H9 (cell line): ENCODE measurements around the gene RNF111. TPM values are rescaled to one million over a fixed set of nuclear protein-coding genes. Genes with fewer than 3 reads are reported as not detected.
A peak's percentile ranks its signal among the peaks of the same experiment; 100 is the strongest.

ENCODE experiments used
- DNase-seq: peaks from one replicate; pipeline ENCODE4 v3.0.0-alpha.2; 2017
- H2AFZ ChIP-seq: one replicate; pipeline ENCODE4 v1.6.1; 2013; ENCODE audit warnings: mild to moderate bottlenecking, low read length, control low read depth, moderate library complexity
- H2AK5ac ChIP-seq: 2 replicates; pipeline ENCODE4 v1.6.1; 2013; ENCODE audit warnings: low read length, control low read depth, mixed read lengths; ENCODE audit not compliant: insufficient read length
- H2BK120ac ChIP-seq: one replicate; pipeline ENCODE4 v1.6.1; 2013; ENCODE audit warnings: low read depth, mild to moderate bottlenecking, low read length, control low read depth, inconsistent platforms; ENCODE audit not compliant: poor library complexity, severe bottlenecking
- H2BK12ac ChIP-seq: 2 replicates; pipeline ENCODE4 v1.6.1; 2013; ENCODE audit warnings: low read length, control low read depth, mixed read lengths, low read depth; ENCODE audit not compliant: insufficient read length
- H2BK15ac ChIP-seq: 2 replicates; pipeline ENCODE4 v1.6.1; 2013; ENCODE audit warnings: low read depth, low read length, control low read depth
- H2BK20ac ChIP-seq: one replicate; pipeline ENCODE4 v1.6.1; 2013; ENCODE audit warnings: low read depth, mild to moderate bottlenecking, low read length, control low read depth, inconsistent platforms; ENCODE audit not compliant: poor library complexity, severe bottlenecking
- H2BK5ac ChIP-seq: 2 replicates; pipeline ENCODE4 v1.6.1; 2013; ENCODE audit warnings: low read length, control low read depth, mixed read lengths; ENCODE audit not compliant: insufficient read length
- H3K14ac ChIP-seq: 2 replicates; pipeline ENCODE4 v1.6.1; 2013; ENCODE audit warnings: low read length, control low read depth; ENCODE audit not compliant: insufficient read depth
- H3K18ac ChIP-seq: 2 replicates; pipeline ENCODE4 v1.6.1; 2013; ENCODE audit warnings: low read depth, mild to moderate bottlenecking, mixed read lengths, low read length, control low read depth; ENCODE audit not compliant: insufficient read length
- H3K23ac ChIP-seq: 2 replicates; pipeline ENCODE4 v1.6.1; 2013; ENCODE audit warnings: low read length, control low read depth, mixed read lengths, low read depth; ENCODE audit not compliant: insufficient read length
- H3K23me2 ChIP-seq: 2 replicates; pipeline ENCODE4 v1.6.1; 2013; ENCODE audit warnings: low read depth, mild to moderate bottlenecking, mixed read lengths, low read length, control low read depth; ENCODE audit not compliant: insufficient read length, poor library complexity, severe bottlenecking
- H3K27ac ChIP-seq: 2 replicates; pipeline ENCODE4 v1.5.1; 2013; ENCODE audit warnings: low read length, control low read depth, mixed read lengths, low read depth; ENCODE audit not compliant: insufficient read length
- H3K27me3 ChIP-seq: 2 replicates; pipeline ENCODE4 v1.6.1; 2013; ENCODE audit warnings: low read length, control low read depth, inconsistent platforms; ENCODE audit not compliant: insufficient read depth
- H3K4ac ChIP-seq: 2 replicates; pipeline ENCODE4 v1.6.1; 2013; ENCODE audit warnings: low read depth, mild to moderate bottlenecking, control low read depth, inconsistent platforms, low read length, moderate library complexity
- H3K4me1 ChIP-seq: 2 replicates; pipeline ENCODE4 v1.6.1; 2013; ENCODE audit warnings: low read length, control low read depth, inconsistent platforms; ENCODE audit not compliant: insufficient read depth
- H3K4me2 ChIP-seq: 2 replicates; pipeline ENCODE4 v1.6.1; 2013; ENCODE audit warnings: low read length, control low read depth, mixed read lengths; ENCODE audit not compliant: insufficient read length, insufficient read depth
- H3K56ac ChIP-seq: 2 replicates; pipeline ENCODE4 v1.6.1; 2013; ENCODE audit warnings: low read depth, mild to moderate bottlenecking, mixed read lengths, low read length, control low read depth; ENCODE audit not compliant: insufficient read length
- H3K79me1 ChIP-seq: 2 replicates; pipeline ENCODE4 v1.6.1; 2013; ENCODE audit warnings: low read depth, mild to moderate bottlenecking, moderate library complexity, low read length, control low read depth, inconsistent platforms; ENCODE audit not compliant: insufficient read depth, poor library complexity, severe bottlenecking
- H3K79me2 ChIP-seq: 2 replicates; pipeline ENCODE4 v1.6.1; 2013; ENCODE audit warnings: low read length, control low read depth, inconsistent platforms; ENCODE audit not compliant: insufficient read depth
- H3K9ac ChIP-seq: 2 replicates; pipeline ENCODE4 v1.6.1; 2013; ENCODE audit warnings: low read length, control low read depth, mixed read lengths; ENCODE audit not compliant: insufficient read length; ENCODE audit errors: extremely low read depth
- H3K9me3 ChIP-seq: one replicate; pipeline ENCODE4 v1.6.1; 2013; ENCODE audit warnings: low read depth, low read length, inconsistent platforms; ENCODE audit not compliant: control insufficient read depth
- H3T11ph ChIP-seq: one replicate; pipeline ENCODE4 v1.6.1; 2013; ENCODE audit warnings: mild to moderate bottlenecking, low read length, control low read depth, inconsistent platforms
- H4K20me1 ChIP-seq: one replicate; pipeline ENCODE4 v1.6.1; 2013; ENCODE audit not compliant: control insufficient read depth, insufficient read length, insufficient read depth
- H4K5ac ChIP-seq: 2 replicates; pipeline ENCODE4 v1.6.1; 2013; ENCODE audit warnings: low read depth, mild to moderate bottlenecking, mixed read lengths, low read length, control low read depth; ENCODE audit not compliant: insufficient read length
- H4K8ac ChIP-seq: replicated peaks from 2 replicates; pipeline ENCODE4 v1.6.1; 2013; ENCODE audit warnings: low read length, control low read depth, mixed read lengths, low read depth; ENCODE audit not compliant: insufficient read length
- H4K91ac ChIP-seq: 2 replicates; pipeline ENCODE4 v1.6.1; 2013; ENCODE audit warnings: low read depth, mild to moderate bottlenecking, moderate library complexity, mixed read lengths, low read length, control low read depth; ENCODE audit not compliant: insufficient read length
- H3K27ac Mint-ChIP-seq, 3 experiments: 2 replicates in 2 of 3; 3 replicates in 1 of 3; pipeline ENCODE4 v1.8.0; 2020 to 2021; ENCODE audit warnings: mixed read lengths in 3 of 3, mild to moderate bottlenecking in 1 of 3, moderate library complexity in 1 of 3
- H3K27me3 Mint-ChIP-seq: 2 replicates; pipeline ENCODE4 v1.8.0; 2021; ENCODE audit warnings: low read depth, mild to moderate bottlenecking, moderate library complexity, mixed read lengths
- H3K36me3 Mint-ChIP-seq, 3 experiments: 2 replicates in 2 of 3; 3 replicates in 1 of 3; pipeline ENCODE4 v1.8.0; 2020 to 2021; ENCODE audit warnings: low read depth in 3 of 3, mixed read lengths in 3 of 3; ENCODE audit not compliant: insufficient read depth in 1 of 3
- H3K4me1 Mint-ChIP-seq, 2 experiments: 2 replicates each; pipeline ENCODE4 v1.8.0; 2020; ENCODE audit warnings: mixed read lengths in 2 of 2
- H3K4me3 Mint-ChIP-seq, 2 experiments: 2 replicates in 1 of 2; 3 replicates in 1 of 2; pipeline ENCODE4 v1.8.0; 2020 to 2021; ENCODE audit warnings: mild to moderate bottlenecking in 2 of 2, mixed read lengths in 2 of 2, moderate library complexity in 1 of 2
- H3K9me3 Mint-ChIP-seq, 2 experiments: 2 replicates in 1 of 2; 3 replicates in 1 of 2; pipeline ENCODE4 v1.8.0; 2020; ENCODE audit warnings: mild to moderate bottlenecking in 2 of 2, mixed read lengths in 2 of 2, moderate library complexity in 1 of 2
- WGBS: extraction: QIAGEN DNeasy Blood & Tissue Kit; methylation state at CpG from one replicate; pipeline ENCODE4 v1.1.7; 2013; ENCODE audit warnings: missing lambda C conversion rate, low lambda C conversion rate, mixed read lengths; ENCODE audit not compliant: insufficient read length; ENCODE audit errors: extremely low coverage; 5-methylcytosine and 5-hydroxymethylcytosine counted together
- total RNA-seq: library from RNA; stranded (reverse); gene quantifications from 2 replicates; pipeline ENCODE4 v1.2.1, GENCODE V29; 2021
- TF ChIP-seq, protein P1 (sequence below): fragments of 200-600 bp; sonication (generic); conservative IDR thresholded peaks from 3 replicates; pipeline ENCODE4 v1.8.0; 2021; ENCODE audit warnings: antibody characterized with exemption, mild to moderate bottlenecking

RNF111 gene
- total RNA-seq, 1 experiment from 2014 or later = 28.0 TPM

DNA sequence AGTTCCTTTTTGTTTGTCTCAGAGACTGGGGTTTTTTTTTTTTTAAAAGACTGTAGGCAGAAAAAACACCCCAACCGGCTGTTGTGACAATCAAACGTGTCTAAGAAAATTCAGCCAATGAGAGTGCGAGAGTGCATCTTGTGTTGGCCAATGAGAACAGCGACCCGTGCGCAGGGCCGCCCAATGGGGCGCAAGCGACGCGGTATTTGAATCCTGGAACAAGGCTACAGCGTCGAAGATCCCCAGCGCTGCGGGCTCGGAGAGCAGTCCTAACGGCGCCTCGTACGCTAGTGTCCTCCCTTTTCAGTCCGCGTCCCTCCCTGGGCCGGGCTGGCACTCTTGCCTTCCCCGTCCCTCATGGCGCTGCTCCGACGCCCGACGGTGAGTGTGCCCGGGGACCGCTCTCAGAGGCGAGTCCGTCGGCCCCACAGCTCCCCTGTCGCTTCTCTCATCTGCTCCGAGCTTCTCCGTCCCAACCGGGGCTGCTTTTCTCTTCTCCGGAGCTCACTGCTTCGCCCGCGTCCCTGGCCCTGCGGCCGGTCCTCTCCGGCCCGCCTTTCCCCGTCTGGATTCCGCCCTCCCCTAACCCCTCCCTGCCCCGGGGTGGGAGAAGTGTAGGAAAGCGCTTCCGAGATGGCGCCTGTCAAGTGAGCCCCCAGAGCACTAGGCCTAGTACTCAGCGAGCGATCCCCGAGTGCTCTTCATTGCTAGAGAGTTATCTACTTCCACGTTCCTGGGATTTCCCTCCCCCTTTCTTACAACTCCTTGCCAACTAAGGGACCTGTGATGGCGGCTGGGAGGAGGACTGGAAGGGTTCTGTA lies 117.7 kb downstream of the RNF111 start, which contains the start of gene CCNB2:
Gene CCNB2, plus strand, starts transcription at position 235 of the 821 bp plus-strand sequence. Its CDS starts 123 bp downstream, at position 358.
- H3K27me3 Mint-ChIP-seq = no peaks in the 10 kb centered on the region
- WGBS = no CpG with 5 or more reads among the region's 57 CpGs
- H4K91ac ChIP-seq = no peak within 1 kb of the TSS

More for the DNA sequence above, 117.7 kb downstream of the RNF111 start, which contains the start of gene CCNB2:
- peak within 1 kb of the TSS; percentile 81 for H3K4me2 ChIP-seq
- no peak within 1 kb of the TSS; the same call in 1 of the 2 replicates for H3K4ac ChIP-seq
- H3K79me1 ChIP-seq = no peaks in the 10 kb centered on the region
- H4K20me1 ChIP-seq = no peaks in the 10 kb centered on the region
- H3K27me3 ChIP-seq = no peaks in the 10 kb centered on the region
- H2BK120ac ChIP-seq = no peak within 1 kb of the TSS
- TF ChIP-seq, protein P1, sequence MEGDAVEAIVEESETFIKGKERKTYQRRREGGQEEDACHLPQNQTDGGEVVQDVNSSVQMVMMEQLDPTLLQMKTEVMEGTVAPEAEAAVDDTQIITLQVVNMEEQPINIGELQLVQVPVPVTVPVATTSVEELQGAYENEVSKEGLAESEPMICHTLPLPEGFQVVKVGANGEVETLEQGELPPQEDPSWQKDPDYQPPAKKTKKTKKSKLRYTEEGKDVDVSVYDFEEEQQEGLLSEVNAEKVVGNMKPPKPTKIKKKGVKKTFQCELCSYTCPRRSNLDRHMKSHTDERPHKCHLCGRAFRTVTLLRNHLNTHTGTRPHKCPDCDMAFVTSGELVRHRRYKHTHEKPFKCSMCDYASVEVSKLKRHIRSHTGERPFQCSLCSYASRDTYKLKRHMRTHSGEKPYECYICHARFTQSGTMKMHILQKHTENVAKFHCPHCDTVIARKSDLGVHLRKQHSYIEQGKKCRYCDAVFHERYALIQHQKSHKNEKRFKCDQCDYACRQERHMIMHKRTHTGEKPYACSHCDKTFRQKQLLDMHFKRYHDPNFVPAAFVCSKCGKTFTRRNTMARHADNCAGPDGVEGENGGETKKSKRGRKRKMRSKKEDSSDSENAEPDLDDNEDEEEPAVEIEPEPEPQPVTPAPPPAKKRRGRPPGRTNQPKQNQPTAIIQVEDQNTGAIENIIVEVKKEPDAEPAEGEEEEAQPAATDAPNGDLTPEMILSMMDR = no peak
- H2AK5ac ChIP-seq = no peak within 1 kb of the TSS
- H3K23ac ChIP-seq = no peak within 1 kb of the TSS
- no peak within 1 kb of the TSS for H2BK15ac ChIP-seq
- H4K5ac ChIP-seq = peak within 1 kb of the TSS; percentile 11
- H2BK5ac ChIP-seq = no peak within 1 kb of the TSS
- H3K4me1 ChIP-seq = no peaks in the 10 kb centered on the region
- H3K56ac ChIP-seq = no peak within 1 kb of the TSS
- Mint-ChIP-seq H3K4me3 (peak within 1 kb of the TSS; percentile 95 to 98), H3K4me1 (peaks cover 8 to 13% of the 10 kb centered on the region in 2 experiments), H3K36me3 (peaks cover 23 to 33% (median 31%) of the 10 kb centered on the region in 3 experiments), H3K9me3 (no peaks in the 10 kb centered on the region), H3K27ac (peak within 1 kb of the TSS; percentile 97 to 99 (median 98))
- H3K9ac ChIP-seq = peak within 1 kb of the TSS; percentile 83
- peak within 1 kb of the TSS; percentile 38 for H3T11ph ChIP-seq
- peak within 1 kb of the TSS; percentile 97 for H3K18ac ChIP-seq
- no peaks in the 10 kb centered on the region for H3K9me3 ChIP-seq
- H3K27ac ChIP-seq = peak within 1 kb of the TSS; percentile 38
- no peaks in the 10 kb centered on the region for H3K79me2 ChIP-seq
- no peak within 1 kb of the TSS for H4K8ac ChIP-seq
- H2BK20ac ChIP-seq = no peak within 1 kb of the TSS
- no peak within 1 kb of the TSS for H2BK12ac ChIP-seq
- peak within 1 kb of the TSS; percentile 94 for H2AFZ ChIP-seq
- peak; percentile 94 for DNase-seq
- H3K14ac ChIP-seq = peak within 1 kb of the TSS; percentile 97; the same call in 1 of the 2 replicates
- peaks cover 9% of the 10 kb centered on the region for H3K23me2 ChIP-seq
